B cell (primary cell): ENCODE results near the gene PARD6G. TPM values are rescaled to one million over a fixed set of nuclear protein-coding genes. Genes with fewer than 3 reads are reported as not detected.

Experiments used
- ATAC-seq: fragments of 200-7000 bp; cut with Tn5 transposase; one replicate; pipeline ENCODE4 v1.10.0; 2021; ENCODE audit warnings: low read depth, mild to moderate bottlenecking, moderate number of reproducible peaks, moderate library complexity
- CTCF ChIA-PET: fragments of 350-600 bp; sonication (Branson Sonifier 250); formaldehyde crosslinking; loops from one replicate; lab custom pipeline; 2021; ENCODE audit warnings: antibody characterized with exemption, inconsistent platforms; lab: Charles Lee
- POLR2A ChIA-PET: fragments of 350-600 bp; sonication (Branson Sonifier 250); formaldehyde crosslinking; loops from one replicate; lab custom pipeline; 2021; ENCODE audit warnings: antibody characterized with exemption; lab: Charles Lee
- DNase-seq: peaks from one replicate; pipeline ENCODE4 v3.0.0; 2013
- H2AFZ ChIP-seq: 2 replicates; pipeline ENCODE4 v1.6.1; 2012; ENCODE audit warnings: mild to moderate bottlenecking, low read depth, low read length; ENCODE audit not compliant: insufficient read depth, poor library complexity, severe bottlenecking
- H3K27ac ChIP-seq, 2 donors: 1 replicate in 1 of 2; 2 replicates in 1 of 2; pipeline ENCODE4 v1.5.1; 2012 to 2013; ENCODE audit warnings: low read length in 2 of 2, mild to moderate bottlenecking in 2 of 2, moderate library complexity in 1 of 2
- H3K27me3 ChIP-seq, 4 experiments: fragments of 200-600 bp in 1 of 4; sonication (generic) in 1 of 4; replicated peaks in 1 of 4; 1 replicate in 2 of 4; 2 replicates in 2 of 4; pipeline versions ENCODE4 v1.6.1 to v1.7.0; 2013 to 2016; ENCODE audit warnings: low read length in 3 of 4, mild to moderate bottlenecking in 2 of 4, mixed read lengths in 1 of 4, moderate library complexity in 1 of 4; ENCODE audit not compliant: insufficient read depth in 4 of 4, control insufficient read depth in 3 of 4; ENCODE audit errors: control extremely low read depth in 1 of 4
- H3K36me3 ChIP-seq, 2 experiments: replicated peaks in 1 of 2; 1 replicate in 1 of 2; 2 replicates in 1 of 2; pipeline versions ENCODE4 v1.6.1 to v1.7.1; 2013; ENCODE audit warnings: low read length in 1 of 2; ENCODE audit not compliant: insufficient read depth in 2 of 2, control insufficient read depth in 1 of 2; ENCODE audit errors: control extremely low read depth in 1 of 2, extremely low read depth in 1 of 2
- H3K4me1 ChIP-seq, 2 donors: fragments of 200-600 bp in 1 of 2; sonication (generic) in 1 of 2; 1 replicate in 1 of 2; 2 replicates in 1 of 2; pipeline versions ENCODE4 v1.5.1 to v1.6.1; 2013 to 2017; ENCODE audit warnings: low read length in 2 of 2; ENCODE audit not compliant: control insufficient read depth in 2 of 2, insufficient read depth in 2 of 2
- H3K4me2 ChIP-seq: replicated peaks from 2 replicates; pipeline ENCODE3; 2012; ENCODE audit warnings: mild to moderate bottlenecking, low read depth, low read length; ENCODE audit not compliant: poor library complexity, severe bottlenecking
- H3K4me3 ChIP-seq, 5 experiments: fragments of 200-600 bp in 1 of 5; sonication (generic) in 1 of 5; 1 replicate in 3 of 5; 2 replicates in 2 of 5; pipeline versions ENCODE4 v1.5.1 to v1.7.0; 2011 to 2016; ENCODE audit warnings: low read length in 4 of 5, mild to moderate bottlenecking in 4 of 5, low read depth in 2 of 5, control low read depth in 1 of 5, moderate library complexity in 1 of 5; ENCODE audit not compliant: insufficient read depth in 1 of 5; ENCODE audit errors: control extremely low read depth in 1 of 5, extremely low read depth in 1 of 5
- H3K79me2 ChIP-seq: fragments of 200-600 bp; sonication (generic); one replicate; pipeline ENCODE4 v1.6.0; 2016; ENCODE audit warnings: low read length; ENCODE audit not compliant: control insufficient read depth, insufficient read depth
- H3K9ac ChIP-seq: fragments of 200-600 bp; sonication (generic); 2 replicates; pipeline ENCODE4 v1.6.1; 2017; ENCODE audit warnings: mild to moderate bottlenecking, low read length, moderate library complexity
- H3K9me3 ChIP-seq, 3 donors: one replicate each; pipeline versions ENCODE4 v1.6.1 to v1.7.1; 2013; ENCODE audit warnings: low read length in 2 of 3; ENCODE audit not compliant: control insufficient read depth in 2 of 3, insufficient read depth in 1 of 3; ENCODE audit errors: control extremely low read depth in 1 of 3
- H4K20me1 ChIP-seq: 2 replicates; pipeline ENCODE4 v1.6.0; 2012; ENCODE audit warnings: mild to moderate bottlenecking, low read length; ENCODE audit not compliant: insufficient read depth, control insufficient read depth, poor library complexity, severe bottlenecking
- H3K27ac Mint-ChIP-seq: one replicate; pipeline ENCODE4 v1.8.0; 2021; ENCODE audit warnings: mixed read lengths
- H3K27me3 Mint-ChIP-seq: one replicate; pipeline ENCODE4 v1.8.0; 2021; ENCODE audit warnings: mixed read lengths
- H3K4me1 Mint-ChIP-seq: one replicate; pipeline ENCODE4 v1.8.0; 2021; ENCODE audit warnings: mixed read lengths
- H3K4me3 Mint-ChIP-seq: one replicate; pipeline ENCODE4 v1.8.0; 2021; ENCODE audit warnings: mixed read lengths
- H3K9me3 Mint-ChIP-seq: one replicate; pipeline ENCODE4 v1.8.0; 2022; ENCODE audit warnings: mixed read lengths; ENCODE audit not compliant: insufficient read depth
- CTCF ChIP-seq: fragments of 200-600 bp; IDR thresholded peaks from one replicate; pipeline ENCODE4 v1.8.0; 2022; ENCODE audit warnings: antibody characterized with exemption, mild to moderate bottlenecking
- EZH2 ChIP-seq: IDR thresholded peaks from 2 replicates; pipeline ENCODE4 v1.6.1; 2012; ENCODE audit warnings: borderline replicate concordance, low read depth, mild to moderate bottlenecking, moderate library complexity, low read length; ENCODE audit not compliant: insufficient read depth, poor library complexity, severe bottlenecking
- WGBS: methylation state at CpG from one replicate; pipeline ENCODE4 v1.1.5; 2013; ENCODE audit warnings: missing lambda C conversion rate; ENCODE audit not compliant: insufficient coverage; 5-methylcytosine and 5-hydroxymethylcytosine counted together
- intact Hi-C: fragments of 100-400 bp; cut with micrococcal nuclease; formaldehyde crosslinking; loops from one replicate; pipeline ENCODE4 v1.10.0; 2022
- polyA plus RNA-seq: library from polyadenylated mRNA; depleted of rRNA; stranded (reverse); fragments of >200 nt; gene quantifications from 2 replicates; pipeline ENCODE4 v1.2.3, GENCODE V29; 2012
- total RNA-seq, 2 donors: library from RNA; stranded (reverse); fragments of 120-200 nt in 1 of 2; gene quantifications; 1 replicate in 1 of 2; 2 replicates in 1 of 2; pipeline versions ENCODE4 v1.2.3 to v1.2.4, GENCODE V29; 2013 to 2022

Gene PARD6G
- total and polyA plus RNA-seq, 2 donors (not counting 1 experiment from before 2014, with no cell fraction given) = not detected

- no CpG with 5 or more reads among the region's 1 CpG for WGBS
- ATAC-seq (no peak), DNase-seq (no peak)
- Mint-ChIP-seq H3K9me3 (peaks cover 2% of the 10 kb centered on the region), H3K4me3 (no peak overlapping the region), H3K27ac (no peak overlapping the region), H3K4me1 (peaks cover 40% of the 10 kb centered on the region), H3K27me3 (no peaks in the 10 kb centered on the region)
- CTCF ChIA-PET = no interaction called here
- peaks cover 0 to 2% of the 10 kb centered on the region in 2 experiments for H3K36me3 ChIP-seq
- intact Hi-C loops = no loop called here
- no peak overlapping the region for H3K4me2 ChIP-seq
- peaks cover 50% of the 10 kb centered on the region for H3K79me2 ChIP-seq
- peaks cover 20 to 25% of the 10 kb centered on the region in 2 donors for H3K4me1 ChIP-seq
- no peak overlapping the region for H3K4me3 ChIP-seq
- no peak overlapping the region for H3K9ac ChIP-seq
- no peak overlapping the region for H3K27ac ChIP-seq
- POLR2A ChIA-PET = no interaction called here
- peaks cover 42% of the 10 kb centered on the region for H4K20me1 ChIP-seq
- H3K27me3 ChIP-seq = no peaks in the 10 kb centered on the region
- no peak overlapping the region for H2AFZ ChIP-seq
- H3K9me3 ChIP-seq = peaks cover 0 to 12% (median 6%) of the 10 kb centered on the region in 3 donors
- TF ChIP-seq EZH2 = no peak
- no peak for TF ChIP-seq CTCF
Measured at GRCh38 chr18:80112624-80113248, 134.6 kb downstream of the PARD6G start.

GRCh38 chr18:80109676-80110078 is 137.6 kb downstream of the PARD6G start:
- peaks cover 28 to 41% of the 10 kb centered on the region in 2 donors for H3K4me1 ChIP-seq
- TF ChIP-seq CTCF (no peak), EZH2 (no peak)
- peak overlapping the region; percentile 74 for H3K9ac ChIP-seq
- Mint-ChIP-seq H3K27me3 (no peaks in the 10 kb centered on the region), H3K27ac (peak overlapping the region; percentile 86), H3K4me1 (peaks cover 52% of the 10 kb centered on the region), H3K4me3 (peak overlapping the region; percentile 84), H3K9me3 (peaks cover 2% of the 10 kb centered on the region)
- no peaks in the 10 kb centered on the region for H3K36me3 ChIP-seq
- peaks cover 26% of the 10 kb centered on the region for H4K20me1 ChIP-seq
- peak overlapping the region; percentile 66 for H2AFZ ChIP-seq
- peaks cover 0 to 12% (median 6%) of the 10 kb centered on the region in 3 donors for H3K9me3 ChIP-seq
- peak overlapping the region in 1 of 2 donors; percentile 45 for H3K27ac ChIP-seq
- no peak for ATAC-seq
- intact Hi-C loops = no loop called here
- peaks cover 21% of the 10 kb centered on the region for H3K79me2 ChIP-seq
- WGBS = 0% methylated on average over 34 of the region's 34 CpGs
- H3K27me3 ChIP-seq = no peaks in the 10 kb centered on the region
- ChIA-PET CTCF (no interaction called here), POLR2A (interaction anchor here (1.9 kb wide), 1 partner anchor 76 kb away, joined by 10 read pairs; the partner anchor contains the start of gene RBFA)
- peak overlapping the region; percentile 93 for H3K4me2 ChIP-seq
- peak overlapping the region; percentile 27 to 78 (median 62) for H3K4me3 ChIP-seq
- DNase-seq = peak; percentile 55
